ENCODE measurements around the gene CSTPP1. TPM values are rescaled to one million over a fixed set of nuclear protein-coding genes. Genes with fewer than 3 reads are reported as not detected.
"Not testable (repeated sequence)": the region's sequence is repeated elsewhere in the genome, so short reads cannot be mapped to it uniquely, and the experiment has no call there.

CSTPP1 gene
- polyA plus RNA-seq, 1 donor from 2014 or later = 46.4 TPM

DNA sequence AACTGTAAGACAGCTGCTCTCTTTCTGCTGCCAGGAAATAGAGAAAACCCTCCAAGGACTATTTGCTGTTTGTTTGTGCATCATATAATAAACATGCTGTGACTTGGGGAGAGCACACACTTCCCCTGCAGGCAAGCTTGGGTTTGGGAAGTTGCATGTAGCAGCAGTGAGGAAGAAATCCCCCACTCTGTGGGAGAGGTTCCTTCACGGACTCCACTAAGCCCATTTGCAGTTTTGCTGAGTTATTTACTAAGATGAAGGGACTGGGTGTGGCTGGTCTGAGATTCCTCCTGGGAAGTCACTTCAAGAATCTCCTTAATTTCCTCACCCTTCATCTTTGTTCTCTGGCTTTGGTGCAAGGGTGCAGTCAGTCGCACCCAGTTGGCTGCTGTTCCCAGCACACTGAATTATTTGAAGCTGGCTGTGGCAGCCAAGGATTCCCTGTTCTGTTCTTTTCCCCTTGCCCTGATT lies 135.3 kb downstream of the CSTPP1 start:
- Histone ChIP-seq H3K27ac (ENCODE audit: low read length) (no peak overlapping the region), H3K9ac (ENCODE audit: low read length) (no peak overlapping the region), H2AFZ (ENCODE audit: low read depth, low read length) (no peak overlapping the region), H3K9me3 (ENCODE audit: low read length) (no peaks in the 10 kb centered on the region), H3K4me2 (ENCODE audit: low read length) (no peak overlapping the region), H3K27me3 (ENCODE audit: insufficient read depth, low read depth, low read length) (no peaks in the 10 kb centered on the region), H3F3A (ENCODE audit: insufficient read depth, low read length, poor library complexity, severe bottlenecking) (no peaks in the 10 kb centered on the region), H4K20me1 (ENCODE audit: insufficient read depth) (no peaks in the 10 kb centered on the region), H3K9me2 (ENCODE audit: insufficient read depth, low read length) (no peaks in the 10 kb centered on the region), H3K4me3 (ENCODE audit: low read length) (no peak overlapping the region), H3K79me2 (replicated peaks; ENCODE audit: insufficient read depth, low read length) (no peaks in the 10 kb centered on the region), H3K36me3 (ENCODE audit: insufficient read depth, low read length) (no peaks in the 10 kb centered on the region)
- no peak for TF ChIP-seq TAF1 (IDR thresholded peaks at IDR 0.05; ENCODE audit: low read depth)
- no peak for TF ChIP-seq SMC3 (conservative IDR thresholded peaks at IDR 0.05; ENCODE audit: poor library complexity)

DNA sequence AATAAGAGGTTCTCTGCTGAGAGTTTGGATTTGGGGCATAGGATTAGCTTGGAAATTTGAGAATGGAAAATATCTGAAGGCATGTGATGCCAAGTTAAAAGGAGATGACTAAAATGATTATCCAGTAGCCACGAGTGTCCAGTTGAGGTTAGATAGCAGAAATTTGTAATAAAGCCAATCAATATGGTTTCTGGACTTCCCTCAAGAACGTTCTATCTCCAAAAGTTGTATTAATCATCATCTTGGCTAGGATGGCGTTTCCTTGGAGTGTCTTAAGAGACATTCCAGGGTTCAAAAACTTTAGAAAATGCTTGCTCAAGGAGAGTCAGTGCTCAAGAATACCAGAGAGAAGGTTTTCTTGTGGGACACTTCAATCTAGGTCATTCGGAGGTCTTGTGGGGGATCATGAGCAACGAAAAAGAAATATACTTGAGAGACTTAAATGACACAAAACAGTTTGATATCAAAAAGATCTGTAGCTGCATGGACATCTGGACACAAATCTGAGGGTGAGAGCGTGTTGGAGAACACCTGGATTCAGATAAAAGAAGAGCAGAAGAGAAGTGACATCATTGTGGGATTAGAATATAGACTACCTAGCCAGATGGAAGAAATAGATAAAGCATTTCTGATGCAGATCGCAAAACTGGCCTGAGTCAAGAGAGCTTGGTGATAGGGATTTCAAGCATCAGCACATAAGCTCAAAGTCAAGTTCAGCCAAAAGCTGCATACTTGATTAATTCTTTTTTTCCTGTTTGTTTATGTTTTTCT lies 142.4 kb downstream of the CSTPP1 start:
- Histone ChIP-seq H3K27ac (ENCODE audit: low read length) (no peak overlapping the region), H3K4me2 (ENCODE audit: low read length) (no peak overlapping the region), H3K79me2 (replicated peaks; ENCODE audit: insufficient read depth, low read length) (no peaks in the 10 kb centered on the region), H3K9me2 (ENCODE audit: insufficient read depth, low read length) (no peaks in the 10 kb centered on the region), H3F3A (ENCODE audit: insufficient read depth, low read length, poor library complexity, severe bottlenecking) (no peaks in the 10 kb centered on the region), H3K27me3 (ENCODE audit: insufficient read depth, low read depth, low read length) (no peaks in the 10 kb centered on the region), H3K9me3 (ENCODE audit: low read length) (no peaks in the 10 kb centered on the region), H3K36me3 (ENCODE audit: insufficient read depth, low read length) (no peaks in the 10 kb centered on the region), H3K9ac (ENCODE audit: low read length) (no peak overlapping the region), H2AFZ (ENCODE audit: low read depth, low read length) (no peak overlapping the region), H4K20me1 (ENCODE audit: insufficient read depth) (no peaks in the 10 kb centered on the region), H3K4me3 (ENCODE audit: low read length) (no peak overlapping the region)
- TF ChIP-seq SMC3 (conservative IDR thresholded peaks at IDR 0.05; ENCODE audit: poor library complexity) (no peak), EZH2 (IDR thresholded peaks at IDR 0.05; ENCODE audit: borderline replicate concordance, insufficient read depth, low read length, poor library complexity, severe bottlenecking) (no peak), POLR2AphosphoS5 (IDR thresholded peaks at IDR 0.05) (no peak), EP300 (conservative IDR thresholded peaks at IDR 0.05; ENCODE audit: poor library complexity, severe bottlenecking) (no peak), TAF1 (IDR thresholded peaks at IDR 0.05; ENCODE audit: low read depth) (no peak), MXI1 (conservative IDR thresholded peaks at IDR 0.05; ENCODE audit: poor library complexity, severe bottlenecking) (no peak), RAD21 (conservative IDR thresholded peaks at IDR 0.05) (no peak)
- TF ChIP-seq, protein P1, sequence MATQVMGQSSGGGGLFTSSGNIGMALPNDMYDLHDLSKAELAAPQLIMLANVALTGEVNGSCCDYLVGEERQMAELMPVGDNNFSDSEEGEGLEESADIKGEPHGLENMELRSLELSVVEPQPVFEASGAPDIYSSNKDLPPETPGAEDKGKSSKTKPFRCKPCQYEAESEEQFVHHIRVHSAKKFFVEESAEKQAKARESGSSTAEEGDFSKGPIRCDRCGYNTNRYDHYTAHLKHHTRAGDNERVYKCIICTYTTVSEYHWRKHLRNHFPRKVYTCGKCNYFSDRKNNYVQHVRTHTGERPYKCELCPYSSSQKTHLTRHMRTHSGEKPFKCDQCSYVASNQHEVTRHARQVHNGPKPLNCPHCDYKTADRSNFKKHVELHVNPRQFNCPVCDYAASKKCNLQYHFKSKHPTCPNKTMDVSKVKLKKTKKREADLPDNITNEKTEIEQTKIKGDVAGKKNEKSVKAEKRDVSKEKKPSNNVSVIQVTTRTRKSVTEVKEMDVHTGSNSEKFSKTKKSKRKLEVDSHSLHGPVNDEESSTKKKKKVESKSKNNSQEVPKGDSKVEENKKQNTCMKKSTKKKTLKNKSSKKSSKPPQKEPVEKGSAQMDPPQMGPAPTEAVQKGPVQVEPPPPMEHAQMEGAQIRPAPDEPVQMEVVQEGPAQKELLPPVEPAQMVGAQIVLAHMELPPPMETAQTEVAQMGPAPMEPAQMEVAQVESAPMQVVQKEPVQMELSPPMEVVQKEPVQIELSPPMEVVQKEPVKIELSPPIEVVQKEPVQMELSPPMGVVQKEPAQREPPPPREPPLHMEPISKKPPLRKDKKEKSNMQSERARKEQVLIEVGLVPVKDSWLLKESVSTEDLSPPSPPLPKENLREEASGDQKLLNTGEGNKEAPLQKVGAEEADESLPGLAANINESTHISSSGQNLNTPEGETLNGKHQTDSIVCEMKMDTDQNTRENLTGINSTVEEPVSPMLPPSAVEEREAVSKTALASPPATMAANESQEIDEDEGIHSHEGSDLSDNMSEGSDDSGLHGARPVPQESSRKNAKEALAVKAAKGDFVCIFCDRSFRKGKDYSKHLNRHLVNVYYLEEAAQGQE (IDR thresholded peaks at IDR 0.05; ENCODE audit: borderline replicate concordance) = no peak

DNA sequence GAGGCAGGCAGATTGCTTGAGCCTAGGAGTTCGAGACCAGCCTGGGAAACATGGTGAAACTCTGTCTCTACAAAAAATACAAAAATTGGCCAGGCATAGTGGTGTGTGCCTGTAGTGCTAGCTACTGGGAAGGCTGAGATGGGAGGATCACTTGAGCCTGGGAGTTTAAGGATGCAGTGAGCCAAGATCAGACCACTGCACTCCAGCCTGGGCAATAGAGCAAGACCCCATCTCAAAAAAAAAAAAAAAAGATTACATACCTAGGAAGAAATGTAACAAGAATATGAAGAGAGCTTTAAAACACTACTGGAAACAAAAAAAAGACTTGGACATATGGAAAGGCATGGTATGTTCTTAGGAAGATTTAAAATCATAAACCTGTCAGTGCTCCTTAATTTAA lies 144.2 kb downstream of the CSTPP1 start:
- not testable (repeated sequence) for H3K9ac ChIP-seq (ENCODE audit: low read length); H3F3A ChIP-seq (ENCODE audit: insufficient read depth, low read length, poor library complexity, severe bottlenecking); H3K4me3 ChIP-seq (ENCODE audit: low read length); H3K9me3 ChIP-seq (ENCODE audit: low read length); H3K79me2 ChIP-seq (replicated peaks; ENCODE audit: insufficient read depth, low read length); H3K9me2 ChIP-seq (ENCODE audit: insufficient read depth, low read length); H3K4me2 ChIP-seq (ENCODE audit: low read length); H2AFZ ChIP-seq (ENCODE audit: low read depth, low read length); H3K27ac ChIP-seq (ENCODE audit: low read length); H3K36me3 ChIP-seq (ENCODE audit: insufficient read depth, low read length); H3K27me3 ChIP-seq (ENCODE audit: insufficient read depth, low read depth, low read length); H4K20me1 ChIP-seq (ENCODE audit: insufficient read depth)
